ENCODE measurements around the gene MTSS2. TPM values are rescaled to one million over a fixed set of nuclear protein-coding genes. Genes with fewer than 3 reads are reported as not detected.

The MTSS2 gene
- total and polyA plus RNA-seq, 2 experiments from 2014 or later, result 1.6 to 19.6 TPM

DNA sequence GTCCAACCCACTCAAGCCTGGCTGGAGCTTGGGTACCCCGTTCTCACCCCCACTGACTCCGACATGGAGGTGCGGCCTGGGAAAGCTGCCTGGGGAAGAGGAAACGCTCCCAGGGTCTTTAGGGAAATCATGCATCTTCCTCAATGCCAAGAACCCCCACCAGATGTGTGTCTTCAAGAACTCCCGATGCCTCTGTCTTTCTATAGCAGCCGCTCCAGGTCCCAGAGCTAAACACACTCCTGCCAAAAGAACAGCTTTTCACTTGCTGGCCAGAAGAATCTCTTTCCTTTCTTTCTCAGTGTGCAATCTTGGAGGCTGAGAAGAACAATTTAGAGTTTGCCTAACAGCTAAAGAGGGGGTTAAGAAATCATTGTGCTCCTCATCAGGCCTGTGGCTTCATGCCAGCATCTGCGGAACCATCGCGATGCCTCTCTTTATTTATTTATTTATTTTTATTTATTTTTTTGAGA is 41.1 kb upstream of the MTSS2 start:
- H3K4me2 ChIP-seq, result no peak overlapping the region
- no peak overlapping the region for H3K4me3 ChIP-seq
- Mint-ChIP-seq H3K27ac (no peak overlapping the region), H3K4me1 (peaks cover 14% of the 10 kb centered on the region), H3K4me3 (no peak overlapping the region), H3K9me3 (no peaks in the 10 kb centered on the region), H3K36me3 (ENCODE audit: low read depth) (peaks cover 12% of the 10 kb centered on the region; the same call in 2 of the 3 replicates), H3K27me3 (ENCODE audit: insufficient read depth, low read depth, poor library complexity) (peaks cover 10% of the 10 kb centered on the region)
- no peak for ATAC-seq
- no peak overlapping the region for H2AFZ ChIP-seq
- H3K9me2 ChIP-seq (ENCODE audit: insufficient read depth), result no peaks in the 10 kb centered on the region
- H4K20me1 ChIP-seq (replicated peaks; ENCODE audit: insufficient read depth), result no peaks in the 10 kb centered on the region
- no peaks in the 10 kb centered on the region for H3K79me2 ChIP-seq (replicated peaks; ENCODE audit: insufficient read depth)
- DNase-seq (ENCODE audit: low spot score), result no peak
- H3F3A ChIP-seq (replicated peaks; ENCODE audit: low read depth), result 0 out of 2 replicates have a peak, but pooled peaks cover 3% of the 10 kb centered on the region
- TF ChIP-seq CREB1 (CRISPR knock-in tag; IDR thresholded peaks at IDR 0.05; ENCODE audit: low read depth) (no peak), REST (IDR thresholded peaks at IDR 0.05; ENCODE audit: unreplicated experiment) (no peak), ZNF331 (CRISPR knock-in tag; IDR thresholded peaks at IDR 0.05; ENCODE audit: low read depth) (no peak), POLR2AphosphoS5 (IDR thresholded peaks at IDR 0.05; ENCODE audit: low read depth) (no peak), NANOG (IDR thresholded peaks at IDR 0.05; ENCODE audit: borderline replicate concordance) (no peak), EZH2phosphoT487 (IDR thresholded peaks at IDR 0.05; ENCODE audit: unreplicated experiment) (no peak), EZH2 (IDR thresholded peaks at IDR 0.05; ENCODE audit: low read depth, unreplicated experiment) (no peak), JUNB (IDR thresholded peaks at IDR 0.05; ENCODE audit: unreplicated experiment) (no peak), STAT1 (IDR thresholded peaks at IDR 0.05; ENCODE audit: unreplicated experiment) (no peak), ZNF114 (CRISPR knock-in tag; IDR thresholded peaks at IDR 0.05) (no peak)
- TF ChIP-seq, protein P1, sequence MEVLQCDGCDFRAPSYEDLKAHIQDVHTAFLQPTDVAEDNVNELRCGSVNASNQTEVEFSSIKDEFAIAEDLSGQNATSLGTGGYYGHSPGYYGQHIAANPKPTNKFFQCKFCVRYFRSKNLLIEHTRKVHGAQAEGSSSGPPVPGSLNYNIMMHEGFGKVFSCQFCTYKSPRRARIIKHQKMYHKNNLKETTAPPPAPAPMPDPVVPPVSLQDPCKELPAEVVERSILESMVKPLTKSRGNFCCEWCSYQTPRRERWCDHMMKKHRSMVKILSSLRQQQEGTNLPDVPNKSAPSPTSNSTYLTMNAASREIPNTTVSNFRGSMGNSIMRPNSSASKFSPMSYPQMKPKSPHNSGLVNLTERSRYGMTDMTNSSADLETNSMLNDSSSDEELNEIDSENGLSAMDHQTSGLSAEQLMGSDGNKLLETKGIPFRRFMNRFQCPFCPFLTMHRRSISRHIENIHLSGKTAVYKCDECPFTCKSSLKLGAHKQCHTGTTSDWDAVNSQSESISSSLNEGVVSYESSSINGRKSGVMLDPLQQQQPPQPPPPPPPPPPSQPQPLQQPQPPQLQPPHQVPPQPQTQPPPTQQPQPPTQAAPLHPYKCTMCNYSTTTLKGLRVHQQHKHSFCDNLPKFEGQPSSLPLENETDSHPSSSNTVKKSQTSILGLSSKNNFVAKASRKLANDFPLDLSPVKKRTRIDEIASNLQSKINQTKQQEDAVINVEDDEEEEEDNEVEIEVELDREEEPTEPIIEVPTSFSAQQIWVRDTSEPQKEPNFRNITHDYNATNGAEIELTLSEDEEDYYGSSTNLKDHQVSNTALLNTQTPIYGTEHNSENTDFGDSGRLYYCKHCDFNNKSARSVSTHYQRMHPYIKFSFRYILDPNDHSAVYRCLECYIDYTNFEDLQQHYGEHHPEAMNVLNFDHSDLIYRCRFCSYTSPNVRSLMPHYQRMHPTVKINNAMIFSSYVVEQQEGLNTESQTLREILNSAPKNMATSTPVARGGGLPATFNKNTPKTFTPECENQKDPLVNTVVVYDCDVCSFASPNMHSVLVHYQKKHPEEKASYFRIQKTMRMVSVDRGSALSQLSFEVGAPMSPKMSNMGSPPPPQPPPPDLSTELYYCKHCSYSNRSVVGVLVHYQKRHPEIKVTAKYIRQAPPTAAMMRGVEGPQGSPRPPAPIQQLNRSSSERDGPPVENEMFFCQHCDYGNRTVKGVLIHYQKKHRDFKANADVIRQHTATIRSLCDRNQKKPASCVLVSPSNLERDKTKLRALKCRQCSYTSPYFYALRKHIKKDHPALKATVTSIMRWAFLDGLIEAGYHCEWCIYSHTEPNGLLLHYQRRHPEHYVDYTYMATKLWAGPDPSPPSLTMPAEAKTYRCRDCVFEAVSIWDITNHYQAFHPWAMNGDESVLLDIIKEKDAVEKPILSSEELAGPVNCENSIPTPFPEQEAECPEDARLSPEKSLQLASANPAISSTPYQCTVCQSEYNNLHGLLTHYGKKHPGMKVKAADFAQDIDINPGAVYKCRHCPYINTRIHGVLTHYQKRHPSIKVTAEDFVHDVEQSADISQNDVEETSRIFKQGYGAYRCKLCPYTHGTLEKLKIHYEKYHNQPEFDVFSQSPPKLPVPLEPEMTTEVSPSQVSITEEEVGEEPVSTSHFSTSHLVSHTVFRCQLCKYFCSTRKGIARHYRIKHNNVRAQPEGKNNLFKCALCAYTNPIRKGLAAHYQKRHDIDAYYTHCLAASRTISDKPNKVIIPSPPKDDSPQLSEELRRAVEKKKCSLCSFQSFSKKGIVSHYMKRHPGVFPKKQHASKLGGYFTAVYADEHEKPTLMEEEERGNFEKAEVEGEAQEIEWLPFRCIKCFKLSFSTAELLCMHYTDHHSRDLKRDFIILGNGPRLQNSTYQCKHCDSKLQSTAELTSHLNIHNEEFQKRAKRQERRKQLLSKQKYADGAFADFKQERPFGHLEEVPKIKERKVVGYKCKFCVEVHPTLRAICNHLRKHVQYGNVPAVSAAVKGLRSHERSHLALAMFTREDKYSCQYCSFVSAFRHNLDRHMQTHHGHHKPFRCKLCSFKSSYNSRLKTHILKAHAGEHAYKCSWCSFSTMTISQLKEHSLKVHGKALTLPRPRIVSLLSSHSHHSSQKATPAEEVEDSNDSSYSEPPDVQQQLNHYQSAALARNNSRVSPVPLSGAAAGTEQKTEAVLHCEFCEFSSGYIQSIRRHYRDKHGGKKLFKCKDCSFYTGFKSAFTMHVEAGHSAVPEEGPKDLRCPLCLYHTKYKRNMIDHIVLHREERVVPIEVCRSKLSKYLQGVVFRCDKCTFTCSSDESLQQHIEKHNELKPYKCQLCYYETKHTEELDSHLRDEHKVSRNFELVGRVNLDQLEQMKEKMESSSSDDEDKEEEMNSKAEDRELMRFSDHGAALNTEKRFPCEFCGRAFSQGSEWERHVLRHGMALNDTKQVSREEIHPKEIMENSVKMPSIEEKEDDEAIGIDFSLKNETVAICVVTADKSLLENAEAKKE (CRISPR knock-in tag; IDR thresholded peaks at IDR 0.05), result no peak
- TF ChIP-seq, protein P2, sequence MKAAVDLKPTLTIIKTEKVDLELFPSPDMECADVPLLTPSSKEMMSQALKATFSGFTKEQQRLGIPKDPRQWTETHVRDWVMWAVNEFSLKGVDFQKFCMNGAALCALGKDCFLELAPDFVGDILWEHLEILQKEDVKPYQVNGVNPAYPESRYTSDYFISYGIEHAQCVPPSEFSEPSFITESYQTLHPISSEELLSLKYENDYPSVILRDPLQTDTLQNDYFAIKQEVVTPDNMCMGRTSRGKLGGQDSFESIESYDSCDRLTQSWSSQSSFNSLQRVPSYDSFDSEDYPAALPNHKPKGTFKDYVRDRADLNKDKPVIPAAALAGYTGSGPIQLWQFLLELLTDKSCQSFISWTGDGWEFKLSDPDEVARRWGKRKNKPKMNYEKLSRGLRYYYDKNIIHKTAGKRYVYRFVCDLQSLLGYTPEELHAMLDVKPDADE (IDR thresholded peaks at IDR 0.05), result no peak
- TF ChIP-seq, protein P3, sequence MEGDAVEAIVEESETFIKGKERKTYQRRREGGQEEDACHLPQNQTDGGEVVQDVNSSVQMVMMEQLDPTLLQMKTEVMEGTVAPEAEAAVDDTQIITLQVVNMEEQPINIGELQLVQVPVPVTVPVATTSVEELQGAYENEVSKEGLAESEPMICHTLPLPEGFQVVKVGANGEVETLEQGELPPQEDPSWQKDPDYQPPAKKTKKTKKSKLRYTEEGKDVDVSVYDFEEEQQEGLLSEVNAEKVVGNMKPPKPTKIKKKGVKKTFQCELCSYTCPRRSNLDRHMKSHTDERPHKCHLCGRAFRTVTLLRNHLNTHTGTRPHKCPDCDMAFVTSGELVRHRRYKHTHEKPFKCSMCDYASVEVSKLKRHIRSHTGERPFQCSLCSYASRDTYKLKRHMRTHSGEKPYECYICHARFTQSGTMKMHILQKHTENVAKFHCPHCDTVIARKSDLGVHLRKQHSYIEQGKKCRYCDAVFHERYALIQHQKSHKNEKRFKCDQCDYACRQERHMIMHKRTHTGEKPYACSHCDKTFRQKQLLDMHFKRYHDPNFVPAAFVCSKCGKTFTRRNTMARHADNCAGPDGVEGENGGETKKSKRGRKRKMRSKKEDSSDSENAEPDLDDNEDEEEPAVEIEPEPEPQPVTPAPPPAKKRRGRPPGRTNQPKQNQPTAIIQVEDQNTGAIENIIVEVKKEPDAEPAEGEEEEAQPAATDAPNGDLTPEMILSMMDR (conservative IDR thresholded peaks at IDR 0.05; ENCODE audit: low read depth in 2 of 2), result no peak
- no peaks in the 10 kb centered on the region for H3K27me3 ChIP-seq (ENCODE audit: insufficient read depth)
- H3K27ac ChIP-seq (ENCODE audit: low read depth), result no peak overlapping the region
- no peaks in the 10 kb centered on the region for H3K4me1 ChIP-seq (ENCODE audit: insufficient read depth)
- H3K36me3 ChIP-seq (ENCODE audit: insufficient read depth), result no peaks in the 10 kb centered on the region

Measured in GM23338 (cell line).